Esophagus muscularis mucosa (tissue), 4 donors: ENCODE data around the gene SIX2. TPM values are rescaled to one million over a fixed set of nuclear protein-coding genes. Genes with fewer than 3 reads are reported as not detected.

Experiments
- DNase-seq: peaks from one replicate; pipeline ENCODE4 v3.0.0-alpha.2; 2017; ENCODE audit errors: extremely low spot score
- H3K27ac ChIP-seq, 4 donors: fragments of 200-600 bp; sonication (generic); replicated peaks in 1 of 4; 1 replicate in 3 of 4; 2 replicates in 1 of 4; pipeline ENCODE4 v1.5.1; 2016 to 2019; ENCODE audit warnings: mild to moderate bottlenecking in 1 of 4
- H3K27me3 ChIP-seq, 4 donors: fragments of 200-600 bp; sonication (generic); one replicate each; pipeline versions ENCODE4 v1.5.1 to v1.6.0; 2016 to 2019
- H3K36me3 ChIP-seq, 4 donors: fragments of 200-600 bp; sonication (generic); one replicate each; pipeline ENCODE4 v1.5.1; 2016 to 2019
- H3K4me1 ChIP-seq, 4 donors: fragments of 200-600 bp; sonication (generic); one replicate each; pipeline ENCODE4 v1.5.1; 2016 to 2019
- H3K4me3 ChIP-seq, 4 donors: fragments of 200-600 bp; sonication (generic); 1 replicate in 2 of 4; 2 replicates in 2 of 4; pipeline ENCODE4 v1.5.1; 2016 to 2019; ENCODE audit warnings: mild to moderate bottlenecking in 4 of 4, moderate library complexity in 1 of 4
- H3K9me3 ChIP-seq, 4 donors: fragments of 200-600 bp; sonication (generic); 1 replicate in 3 of 4; 2 replicates in 1 of 4; pipeline ENCODE4 v1.5.1; 2016 to 2019
- EP300 ChIP-seq: sonication (generic); formaldehyde crosslinking; IDR thresholded peaks from one replicate; pipeline ENCODE4 v1.6.1; 2017; ENCODE audit warnings: antibody characterized with exemption
- POLR2A ChIP-seq: fragments of 450-650 bp; IDR thresholded peaks from one replicate; pipeline ENCODE4 v1.6.1; 2017; ENCODE audit warnings: antibody characterized with exemption, moderate library complexity, mild to moderate bottlenecking, low read depth
- POLR2AphosphoS5 ChIP-seq, 2 donors: sonication (generic); formaldehyde crosslinking; IDR thresholded peaks; one replicate each; pipeline ENCODE4 v1.6.1; 2017; ENCODE audit warnings: antibody characterized with exemption in 2 of 2
- WGBS: methylation state at CpG from one replicate; pipeline ENCODE4 v1.1.5; 2018; 5-methylcytosine and 5-hydroxymethylcytosine counted together
- intact Hi-C: fragments of 100-400 bp; cut with DNase I; formaldehyde crosslinking; loops from one replicate; pipeline ENCODE4 v1.15.1; 2023
- total RNA-seq, 4 donors: library from RNA; depleted of rRNA; stranded (reverse); fragments of >200 nt; gene quantifications; one replicate each; pipeline versions ENCODE4 v1.1.0 to v1.2.1, GENCODE V29; 2016
- TF ChIP-seq, protein P1 (sequence below), 3 experiments: fragments of 200-600 bp in 2 of 3; fragments of 450-650 bp in 1 of 3; sonication (generic) in 2 of 3; IDR thresholded peaks; one replicate each; pipeline ENCODE4 v1.5.1; 2017 to 2019; ENCODE audit warnings: antibody characterized with exemption in 3 of 3, mild to moderate bottlenecking in 2 of 3, moderate library complexity in 1 of 3

SIX2 gene
- total RNA-seq, 4 donors from 2014 or later = under 0.01 to 1.9 (median 1.5) TPM

DNA sequence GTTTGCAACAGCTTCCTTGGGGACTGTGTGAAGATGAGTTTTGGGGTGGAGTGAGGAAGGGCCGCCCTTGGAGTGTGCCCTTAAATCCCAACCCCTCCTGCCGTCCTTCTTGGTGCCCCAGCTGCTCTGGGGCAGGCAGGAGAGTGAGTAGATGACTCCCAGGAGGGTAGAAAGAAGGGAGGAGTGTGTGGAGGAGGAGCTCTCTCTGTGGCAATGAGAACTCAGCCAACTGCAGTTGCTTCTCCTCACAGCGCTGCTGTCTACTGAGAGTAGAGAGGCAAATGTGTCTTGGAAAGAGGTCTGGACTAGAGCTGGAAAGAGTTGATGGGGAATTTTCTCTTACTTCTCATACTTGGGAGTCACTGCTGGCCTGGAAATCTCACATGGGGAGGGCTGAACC is 21.8 kb upstream of the SIX2 start:
- no peaks in the 10 kb centered on the region for H3K36me3 ChIP-seq
- 70% methylated on average over 3 of the region's 3 CpGs for WGBS
- intact Hi-C loops = no loop called here

DNA sequence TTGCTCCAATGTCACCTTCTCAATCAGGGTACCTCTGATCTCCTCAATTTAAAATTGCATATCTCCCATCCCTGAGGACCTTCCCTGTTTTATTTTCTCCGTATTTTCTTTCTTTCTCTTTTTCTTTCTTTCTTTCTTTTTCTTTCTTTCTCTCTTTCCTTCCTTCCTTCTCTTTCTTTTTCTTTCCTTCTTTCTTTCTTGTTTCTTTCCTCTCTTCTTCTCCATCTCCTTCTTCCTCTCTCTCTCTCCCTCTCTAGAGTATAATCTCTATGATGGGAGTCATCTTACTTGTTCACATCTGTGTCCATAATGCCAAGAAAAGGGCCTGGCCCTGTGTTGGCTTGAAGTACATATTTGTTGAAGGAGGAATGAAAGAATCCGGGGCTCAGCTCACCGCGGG is 21.3 kb upstream of the SIX2 start:
- no peaks in the 10 kb centered on the region for H3K4me1 ChIP-seq
- no peak for TF ChIP-seq POLR2AphosphoS5 (IDR thresholded peaks at IDR 0.05)
- no peak for TF ChIP-seq POLR2A
- TF ChIP-seq EP300 = no peak
- TF ChIP-seq, protein P1, sequence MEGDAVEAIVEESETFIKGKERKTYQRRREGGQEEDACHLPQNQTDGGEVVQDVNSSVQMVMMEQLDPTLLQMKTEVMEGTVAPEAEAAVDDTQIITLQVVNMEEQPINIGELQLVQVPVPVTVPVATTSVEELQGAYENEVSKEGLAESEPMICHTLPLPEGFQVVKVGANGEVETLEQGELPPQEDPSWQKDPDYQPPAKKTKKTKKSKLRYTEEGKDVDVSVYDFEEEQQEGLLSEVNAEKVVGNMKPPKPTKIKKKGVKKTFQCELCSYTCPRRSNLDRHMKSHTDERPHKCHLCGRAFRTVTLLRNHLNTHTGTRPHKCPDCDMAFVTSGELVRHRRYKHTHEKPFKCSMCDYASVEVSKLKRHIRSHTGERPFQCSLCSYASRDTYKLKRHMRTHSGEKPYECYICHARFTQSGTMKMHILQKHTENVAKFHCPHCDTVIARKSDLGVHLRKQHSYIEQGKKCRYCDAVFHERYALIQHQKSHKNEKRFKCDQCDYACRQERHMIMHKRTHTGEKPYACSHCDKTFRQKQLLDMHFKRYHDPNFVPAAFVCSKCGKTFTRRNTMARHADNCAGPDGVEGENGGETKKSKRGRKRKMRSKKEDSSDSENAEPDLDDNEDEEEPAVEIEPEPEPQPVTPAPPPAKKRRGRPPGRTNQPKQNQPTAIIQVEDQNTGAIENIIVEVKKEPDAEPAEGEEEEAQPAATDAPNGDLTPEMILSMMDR (IDR thresholded peaks at IDR 0.05) = no peak
- H3K27ac ChIP-seq = no peak overlapping the region
- intact Hi-C loops = no loop called here
- peaks cover 0 to 29% (median 0%) of the 10 kb centered on the region in 4 donors for H3K27me3 ChIP-seq
- 93% methylated on average over 4 of the region's 4 CpGs for WGBS
- H3K9me3 ChIP-seq = no peaks in the 10 kb centered on the region
- no peak overlapping the region for H3K4me3 ChIP-seq
- no peaks in the 10 kb centered on the region for H3K36me3 ChIP-seq
- no peak for DNase-seq

More for the DNA sequence above, 21.8 kb upstream of the SIX2 start:
- TF ChIP-seq POLR2AphosphoS5 (IDR thresholded peaks at IDR 0.05) = no peak
- no peak for TF ChIP-seq POLR2A
- TF ChIP-seq, protein P1 (IDR thresholded peaks at IDR 0.05) = no peak
- TF ChIP-seq EP300 = no peak
- no peak for DNase-seq
- peaks cover 0 to 29% (median 0%) of the 10 kb centered on the region in 4 donors for H3K27me3 ChIP-seq
- no peaks in the 10 kb centered on the region for H3K4me1 ChIP-seq
- H3K27ac ChIP-seq = no peak overlapping the region
- no peaks in the 10 kb centered on the region for H3K9me3 ChIP-seq
- H3K4me3 ChIP-seq = no peak overlapping the region

DNA sequence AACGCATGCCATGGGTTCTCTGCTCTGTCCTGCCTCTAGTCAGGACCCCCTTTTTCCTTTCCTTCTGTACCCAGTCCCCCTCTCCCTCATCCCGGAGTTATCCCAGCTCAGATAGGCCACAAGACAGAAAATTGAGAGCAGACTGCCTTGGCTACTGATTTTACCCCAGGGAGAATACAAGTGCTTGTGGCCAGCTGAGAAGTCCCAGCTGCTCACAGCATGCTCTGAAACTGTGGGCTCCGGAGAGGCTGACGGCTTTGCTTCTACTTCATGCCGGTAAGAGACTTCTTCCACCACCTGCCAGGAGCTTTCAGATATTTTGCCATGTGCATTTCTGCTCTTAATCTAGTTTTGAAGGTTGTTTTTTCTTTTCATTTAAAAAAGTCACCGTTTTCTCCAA is 20.0 kb upstream of the SIX2 start:
- H3K4me3 ChIP-seq = no peak overlapping the region
- H3K9me3 ChIP-seq = no peaks in the 10 kb centered on the region
- peaks cover 0 to 29% (median 0%) of the 10 kb centered on the region in 4 donors for H3K27me3 ChIP-seq
- intact Hi-C loops = no loop called here
- no peak overlapping the region for H3K27ac ChIP-seq
- 30% methylated on average over 6 of the region's 6 CpGs for WGBS
- peaks cover 0 to 6% (median 0%) of the 10 kb centered on the region in 4 donors for H3K4me1 ChIP-seq
- TF ChIP-seq EP300 = no peak
- no peak for TF ChIP-seq POLR2AphosphoS5 (IDR thresholded peaks at IDR 0.05)
- no peak for TF ChIP-seq POLR2A
- TF ChIP-seq, protein P1 (IDR thresholded peaks at IDR 0.05) = no peak
- no peaks in the 10 kb centered on the region for H3K36me3 ChIP-seq
- no peak for DNase-seq

DNA sequence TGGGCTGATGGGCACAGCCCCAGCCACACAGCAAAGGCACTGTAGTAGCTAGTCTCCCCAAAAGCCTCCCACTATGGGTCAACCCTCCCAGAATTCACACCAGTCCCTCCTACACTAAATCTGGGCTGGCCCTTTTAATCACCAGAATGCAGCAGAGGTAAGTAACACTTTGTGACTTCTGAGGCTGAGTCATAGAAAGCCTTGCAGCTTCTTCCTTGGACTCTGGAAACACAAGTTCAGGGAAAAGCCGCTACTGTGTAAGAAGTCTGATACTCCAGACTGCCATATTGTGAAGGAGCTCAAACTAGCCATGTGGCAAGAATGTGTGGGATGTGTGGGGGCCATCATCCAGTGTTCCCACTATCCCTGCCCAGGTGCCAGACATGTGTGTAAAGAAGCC is 19.0 kb upstream of the SIX2 start:
- H3K36me3 ChIP-seq = no peaks in the 10 kb centered on the region
- H3K4me1 ChIP-seq = peaks cover 0 to 6% (median 0%) of the 10 kb centered on the region in 4 donors
- no peaks in the 10 kb centered on the region for H3K9me3 ChIP-seq
- H3K4me3 ChIP-seq = no peak overlapping the region
- peaks cover 0 to 29% (median 0%) of the 10 kb centered on the region in 4 donors for H3K27me3 ChIP-seq
- WGBS = 100% methylated on average over 1 of the region's 1 CpG
- no peak for DNase-seq
- no peak for TF ChIP-seq POLR2AphosphoS5 (IDR thresholded peaks at IDR 0.05)
- TF ChIP-seq, protein P1 (IDR thresholded peaks at IDR 0.05) = no peak
- TF ChIP-seq EP300 = no peak
- TF ChIP-seq POLR2A = no peak
- no peak overlapping the region for H3K27ac ChIP-seq
- intact Hi-C loops = no loop called here

DNA sequence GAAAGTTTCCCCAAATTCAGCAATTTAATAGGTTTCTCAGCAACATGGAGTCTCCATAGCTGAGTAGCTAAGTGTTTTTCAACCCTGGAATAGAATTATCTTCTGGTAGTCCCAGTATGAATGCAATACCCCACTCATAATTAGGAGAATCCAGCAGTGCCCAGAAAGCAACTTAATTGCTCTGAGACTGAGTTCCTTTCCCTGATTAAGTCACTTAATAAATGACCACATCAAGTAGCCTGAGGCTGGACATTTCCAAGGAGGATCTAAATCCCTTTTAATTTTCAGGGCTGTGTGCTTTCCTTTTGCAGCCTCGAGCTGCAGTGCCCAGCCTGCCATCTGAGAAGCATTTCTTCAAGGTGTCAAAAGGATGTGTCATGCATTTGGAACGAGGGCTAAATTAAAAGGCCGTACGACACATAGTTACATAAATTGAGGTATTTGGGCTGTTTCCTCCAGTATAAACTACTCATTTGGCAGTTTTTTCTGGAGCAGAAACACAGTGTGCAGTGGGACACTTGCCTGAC is 17.7 kb upstream of the SIX2 start:
- no peak for DNase-seq
- TF ChIP-seq POLR2AphosphoS5 (IDR thresholded peaks at IDR 0.05) (no peak), EP300 (no peak), POLR2A (no peak)
- TF ChIP-seq, protein P1 (IDR thresholded peaks at IDR 0.05) = no peak
- H3K27ac ChIP-seq = no peak overlapping the region
- H3K27me3 ChIP-seq = peaks cover 0 to 33% (median 0%) of the 10 kb centered on the region in 4 donors
- H3K4me1 ChIP-seq = peaks cover 0 to 6% (median 0%) of the 10 kb centered on the region in 4 donors
- no peaks in the 10 kb centered on the region for H3K36me3 ChIP-seq
- WGBS = 77% methylated on average over 4 of the region's 4 CpGs
- no peak overlapping the region for H3K4me3 ChIP-seq
- intact Hi-C loops = no loop called here
- no peaks in the 10 kb centered on the region for H3K9me3 ChIP-seq
